ENCODE measurements around the gene MSI2.

DNA sequence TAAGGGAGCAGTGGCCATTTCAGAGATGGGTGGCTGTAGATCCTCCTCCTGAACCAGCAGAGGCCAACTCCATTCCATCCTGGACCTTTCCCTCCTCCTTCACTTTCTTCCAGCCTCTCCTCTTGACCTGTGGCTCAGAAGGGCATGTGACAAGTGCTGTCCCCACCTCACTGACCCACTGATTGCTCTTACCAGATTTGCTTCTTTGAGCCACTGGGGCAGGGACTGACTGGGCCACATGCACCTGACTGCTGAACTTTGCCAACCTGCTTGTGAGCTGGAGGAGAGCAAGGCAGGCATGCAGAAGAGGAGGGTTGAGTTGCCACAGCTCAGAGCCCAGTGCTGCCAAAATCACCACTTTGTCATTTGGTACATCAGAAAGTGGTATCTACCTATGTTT, 68.3 kb downstream of the MSI2 start:
- TF ChIP-seq CTCF (IDR thresholded peaks at IDR 0.05) (no peak), POLR2A (IDR thresholded peaks at IDR 0.05) (no peak)
